Mucosa of stomach (tissue), 1 donor: ENCODE measurements around the gene CUL1.
"Not testable (repeated sequence)": the region's sequence is repeated elsewhere in the genome, so short reads cannot be mapped to it uniquely, and the experiment has no call there.

Experiments used
- H3K27me3 ChIP-seq: one replicate; pipeline ENCODE4 v1.7.0; 2013; ENCODE audit warnings: mild to moderate bottlenecking, low read length; ENCODE audit not compliant: control insufficient read depth, insufficient read depth
- H3K36me3 ChIP-seq: one replicate; pipeline ENCODE4 v1.7.0; 2013; ENCODE audit warnings: low read length; ENCODE audit not compliant: control insufficient read depth, insufficient read depth
- H3K4me1 ChIP-seq: one replicate; pipeline ENCODE4 v1.7.0; 2013; ENCODE audit warnings: mild to moderate bottlenecking, low read length; ENCODE audit not compliant: control insufficient read depth, insufficient read depth
- H3K4me3 ChIP-seq: one replicate; pipeline ENCODE4 v1.7.0; 2013; ENCODE audit warnings: low read length
- H3K9ac ChIP-seq: one replicate; pipeline ENCODE4 v1.7.0; 2013; ENCODE audit warnings: mild to moderate bottlenecking, low read length, moderate library complexity
- H3K9me3 ChIP-seq: one replicate; pipeline ENCODE4 v1.7.0; 2013; ENCODE audit warnings: mild to moderate bottlenecking, low read length, moderate library complexity; ENCODE audit not compliant: control insufficient read depth
- donor health status: Pancreatic carcinoma.

Gene CUL1

GRCh38 chr7:148699024-148699781 lies 500 bp downstream of the CUL1 start:
- no peaks in the 10 kb centered on the region for H3K36me3 ChIP-seq
- H3K27me3 ChIP-seq = no peaks in the 10 kb centered on the region
- H3K4me1 ChIP-seq = peaks cover 22% of the 10 kb centered on the region
- no peaks in the 10 kb centered on the region for H3K9me3 ChIP-seq
- peak overlapping the region; percentile 91 for H3K9ac ChIP-seq
- H3K4me3 ChIP-seq = peak overlapping the region; percentile 47

- Histone ChIP-seq H3K4me1 (peaks cover 22% of the 10 kb centered on the region), H3K27me3 (no peaks in the 10 kb centered on the region), H3K36me3 (no peaks in the 10 kb centered on the region)
These were observed 1.3 kb downstream of the CUL1 start for GRCh38 chr7:148699782-148700629.

GRCh38 chr7:148700661-148701064 lies 2.0 kb downstream of the CUL1 start:
- Histone ChIP-seq H3K4me3 (no peak overlapping the region), H3K27me3 (no peaks in the 10 kb centered on the region), H3K9ac (no peak overlapping the region), H3K4me1 (peaks cover 22% of the 10 kb centered on the region), H3K36me3 (no peaks in the 10 kb centered on the region), H3K9me3 (no peaks in the 10 kb centered on the region)

More at GRCh38 chr7:148699782-148700629, 1.3 kb downstream of the CUL1 start:
- no peaks in the 10 kb centered on the region for H3K9me3 ChIP-seq
- H3K4me3 ChIP-seq = peak overlapping the region; percentile 47
- peak overlapping the region; percentile 91 for H3K9ac ChIP-seq

GRCh38 chr7:148701414-148701813 lies 2.7 kb downstream of the CUL1 start:
- Histone ChIP-seq H3K9ac (no peak overlapping the region), H3K4me3 (no peak overlapping the region), H3K4me1 (peaks cover 22% of the 10 kb centered on the region)

GRCh38 chr7:148702876-148703670 lies 4.4 kb downstream of the CUL1 start:
- H3K9me3 ChIP-seq = no peaks in the 10 kb centered on the region
- no peak overlapping the region for H3K4me3 ChIP-seq
- H3K4me1 ChIP-seq = peaks cover 22% of the 10 kb centered on the region
- no peak overlapping the region for H3K9ac ChIP-seq
- H3K27me3 ChIP-seq = no peaks in the 10 kb centered on the region
- H3K36me3 ChIP-seq = no peaks in the 10 kb centered on the region

More at GRCh38 chr7:148701414-148701813, 2.7 kb downstream of the CUL1 start:
- no peaks in the 10 kb centered on the region for H3K9me3 ChIP-seq
- no peaks in the 10 kb centered on the region for H3K36me3 ChIP-seq
- no peaks in the 10 kb centered on the region for H3K27me3 ChIP-seq

GRCh38 chr7:148703671-148703962 lies 4.9 kb downstream of the CUL1 start:
- H3K4me1 ChIP-seq = peaks cover 22% of the 10 kb centered on the region
- H3K36me3 ChIP-seq, H3K9me3 ChIP-seq, H3K9ac ChIP-seq, H3K4me3 ChIP-seq, H3K27me3 ChIP-seq: not testable (repeated sequence)

- H3K9ac ChIP-seq = no peak overlapping the region
- no peaks in the 10 kb centered on the region for H3K27me3 ChIP-seq
- no peaks in the 10 kb centered on the region for H3K9me3 ChIP-seq
- no peaks in the 10 kb centered on the region for H3K36me3 ChIP-seq
- H3K4me3 ChIP-seq = no peak overlapping the region
- H3K4me1 ChIP-seq = peaks cover 22% of the 10 kb centered on the region
These were observed 5.5 kb downstream of the CUL1 start for GRCh38 chr7:148704189-148704588.

GRCh38 chr7:148704970-148705369 lies 6.3 kb downstream of the CUL1 start:
- Histone ChIP-seq H3K9ac (no peak overlapping the region), H3K4me1 (peaks cover 22% of the 10 kb centered on the region), H3K4me3 (no peak overlapping the region), H3K9me3 (no peaks in the 10 kb centered on the region), H3K36me3 (no peaks in the 10 kb centered on the region), H3K27me3 (no peaks in the 10 kb centered on the region)

GRCh38 chr7:148706368-148706767 lies 7.7 kb downstream of the CUL1 start:
- H3K4me1 ChIP-seq = peaks cover 15% of the 10 kb centered on the region
- H3K9me3 ChIP-seq = no peaks in the 10 kb centered on the region
- H3K36me3 ChIP-seq = no peaks in the 10 kb centered on the region
- H3K27me3 ChIP-seq = no peaks in the 10 kb centered on the region
- H3K9ac ChIP-seq = no peak overlapping the region
- H3K4me3 ChIP-seq = no peak overlapping the region

GRCh38 chr7:148708026-148708885 lies 9.6 kb downstream of the CUL1 start:
- Histone ChIP-seq H3K4me1 (peaks cover 7% of the 10 kb centered on the region), H3K4me3 (no peak overlapping the region), H3K27me3 (no peaks in the 10 kb centered on the region)

GRCh38 chr7:148709014-148709413 lies 10.3 kb downstream of the CUL1 start:
- H3K27me3 ChIP-seq = no peaks in the 10 kb centered on the region
- H3K36me3 ChIP-seq = no peaks in the 10 kb centered on the region
- no peak overlapping the region for H3K4me3 ChIP-seq
- no peaks in the 10 kb centered on the region for H3K9me3 ChIP-seq
- no peak overlapping the region for H3K9ac ChIP-seq
- H3K4me1 ChIP-seq = peaks cover 7% of the 10 kb centered on the region

More at GRCh38 chr7:148708026-148708885, 9.6 kb downstream of the CUL1 start:
- Histone ChIP-seq H3K9ac (no peak overlapping the region), H3K36me3 (no peaks in the 10 kb centered on the region), H3K9me3 (no peaks in the 10 kb centered on the region)
